ENCODE results near the gene IL11RA.

- TF ChIP-seq, protein P1, sequence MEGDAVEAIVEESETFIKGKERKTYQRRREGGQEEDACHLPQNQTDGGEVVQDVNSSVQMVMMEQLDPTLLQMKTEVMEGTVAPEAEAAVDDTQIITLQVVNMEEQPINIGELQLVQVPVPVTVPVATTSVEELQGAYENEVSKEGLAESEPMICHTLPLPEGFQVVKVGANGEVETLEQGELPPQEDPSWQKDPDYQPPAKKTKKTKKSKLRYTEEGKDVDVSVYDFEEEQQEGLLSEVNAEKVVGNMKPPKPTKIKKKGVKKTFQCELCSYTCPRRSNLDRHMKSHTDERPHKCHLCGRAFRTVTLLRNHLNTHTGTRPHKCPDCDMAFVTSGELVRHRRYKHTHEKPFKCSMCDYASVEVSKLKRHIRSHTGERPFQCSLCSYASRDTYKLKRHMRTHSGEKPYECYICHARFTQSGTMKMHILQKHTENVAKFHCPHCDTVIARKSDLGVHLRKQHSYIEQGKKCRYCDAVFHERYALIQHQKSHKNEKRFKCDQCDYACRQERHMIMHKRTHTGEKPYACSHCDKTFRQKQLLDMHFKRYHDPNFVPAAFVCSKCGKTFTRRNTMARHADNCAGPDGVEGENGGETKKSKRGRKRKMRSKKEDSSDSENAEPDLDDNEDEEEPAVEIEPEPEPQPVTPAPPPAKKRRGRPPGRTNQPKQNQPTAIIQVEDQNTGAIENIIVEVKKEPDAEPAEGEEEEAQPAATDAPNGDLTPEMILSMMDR (IDR thresholded peaks at IDR 0.05) = no peak
- no peak for TF ChIP-seq POLR2A (IDR thresholded peaks at IDR 0.05)
These were observed 664 bp upstream of the IL11RA start for GRCh38 chr9:34651321-34651720.

All from right lobe of liver (tissue), 4 donors.